Lower lobe of right lung (tissue), 2 donors: Measurements from ENCODE around the gene KDM3B. TPM values are rescaled to one million over a fixed set of nuclear protein-coding genes. Genes with fewer than 3 reads are reported as not detected.

Experiments used
- ATAC-seq, 2 donors: fragments of 200-7000 bp; cut with Tn5 transposase; one replicate each; pipeline ENCODE4 v1.9.1; 2020 to 2022; ENCODE audit warnings: mild to moderate bottlenecking in 2 of 2, moderate library complexity in 2 of 2
- DNase-seq: peaks from one replicate; pipeline ENCODE4 v3.0.0-alpha.2; 2020
- H3K27ac ChIP-seq: fragments of 200-600 bp; one replicate; pipeline ENCODE4 v1.8.0; 2022
- H3K27me3 ChIP-seq: fragments of 200-600 bp; one replicate; pipeline ENCODE4 v1.8.0; 2022; ENCODE audit warnings: low read depth
- H3K36me3 ChIP-seq: fragments of 200-600 bp; one replicate; pipeline ENCODE4 v1.8.0; 2022; ENCODE audit warnings: mild to moderate bottlenecking
- H3K4me1 ChIP-seq: fragments of 200-600 bp; one replicate; pipeline ENCODE4 v1.8.0; 2022
- H3K4me3 ChIP-seq: fragments of 200-600 bp; one replicate; pipeline ENCODE4 v1.8.0; 2022; ENCODE audit warnings: mild to moderate bottlenecking
- H3K9me3 ChIP-seq: fragments of 200-600 bp; one replicate; pipeline ENCODE4 v1.8.0; 2022
- CTCF ChIP-seq: fragments of 200-600 bp; IDR thresholded peaks from one replicate; pipeline ENCODE4 v1.8.0; 2022; ENCODE audit warnings: antibody characterized with exemption, mild to moderate bottlenecking
- intact Hi-C: fragments of 100-400 bp; cut with DNase I; formaldehyde crosslinking; loops from one replicate; pipeline ENCODE4 v1.11.0; 2022
- total RNA-seq: library from RNA; stranded (reverse); fragmentation: NEBNext Ultra II Directional; extraction: Animal tissue kit (Norgen Biotek cat#: 25700); gene quantifications from one replicate; pipeline ENCODE4 v1.2.1, GENCODE V29; 2021
- donor health status: DM: no; HTN: yes; CAD: no; lungs with severe emphysema.

Gene KDM3B
- total RNA-seq, 1 donor from 2014 or later, result 67.1 TPM

- TF ChIP-seq CTCF, result no peak
- H3K27ac ChIP-seq, result peak overlapping the region; percentile 67
- H3K27me3 ChIP-seq, result no peaks in the 10 kb centered on the region
- intact Hi-C loops, result no loop called here
- H3K36me3 ChIP-seq, result peaks cover 19% of the 10 kb centered on the region
- H3K4me1 ChIP-seq, result peaks cover 60% of the 10 kb centered on the region
- DNase-seq, result no peak
- H3K9me3 ChIP-seq, result no peaks in the 10 kb centered on the region
- no peak overlapping the region for H3K4me3 ChIP-seq
- peak; percentile 56 to 67 for ATAC-seq
Observed at GRCh38 chr5:138369261-138369660, 16.8 kb downstream of the KDM3B start.

- intact Hi-C loops, result no loop called here
- H3K27me3 ChIP-seq, result no peaks in the 10 kb centered on the region
- peak; percentile 75 to 76 for ATAC-seq
- H3K4me3 ChIP-seq, result no peak overlapping the region
- peaks cover 23% of the 10 kb centered on the region for H3K36me3 ChIP-seq
- no peak for DNase-seq
- TF ChIP-seq CTCF, result no peak
- peak overlapping the region; percentile 67 for H3K27ac ChIP-seq
- no peaks in the 10 kb centered on the region for H3K9me3 ChIP-seq
- H3K4me1 ChIP-seq, result peaks cover 60% of the 10 kb centered on the region
Observed at GRCh38 chr5:138369706-138370105, 17.2 kb downstream of the KDM3B start.

- H3K27me3 ChIP-seq, result no peaks in the 10 kb centered on the region
- TF ChIP-seq CTCF, result no peak
- peaks cover 60% of the 10 kb centered on the region for H3K4me1 ChIP-seq
- no peak overlapping the region for H3K27ac ChIP-seq
- H3K4me3 ChIP-seq, result no peak overlapping the region
- DNase-seq (no peak), ATAC-seq (no peak)
- peaks cover 31% of the 10 kb centered on the region for H3K36me3 ChIP-seq
- intact Hi-C loops, result no loop called here
- H3K9me3 ChIP-seq, result no peaks in the 10 kb centered on the region
Observed at GRCh38 chr5:138370537-138370936, 18.1 kb downstream of the KDM3B start.

- intact Hi-C loops, result no loop called here
- no peaks in the 10 kb centered on the region for H3K9me3 ChIP-seq
- H3K27ac ChIP-seq, result no peak overlapping the region
- DNase-seq (no peak), ATAC-seq (no peak)
- TF ChIP-seq CTCF, result no peak
- no peak overlapping the region for H3K4me3 ChIP-seq
- H3K36me3 ChIP-seq, result peaks cover 40% of the 10 kb centered on the region
- peaks cover 51% of the 10 kb centered on the region for H3K4me1 ChIP-seq
- H3K27me3 ChIP-seq, result no peaks in the 10 kb centered on the region
Observed at GRCh38 chr5:138371454-138371853, 19.0 kb downstream of the KDM3B start.

- peaks cover 43% of the 10 kb centered on the region for H3K4me1 ChIP-seq
- ATAC-seq (no peak), DNase-seq (no peak)
- no peak overlapping the region for H3K27ac ChIP-seq
- TF ChIP-seq CTCF, result no peak
- intact Hi-C loops, result no loop called here
- peaks cover 48% of the 10 kb centered on the region for H3K36me3 ChIP-seq
- no peaks in the 10 kb centered on the region for H3K9me3 ChIP-seq
- no peaks in the 10 kb centered on the region for H3K27me3 ChIP-seq
- no peak overlapping the region for H3K4me3 ChIP-seq
Observed at GRCh38 chr5:138372225-138372624, 19.7 kb downstream of the KDM3B start.

- intact Hi-C loops, result no loop called here
- Histone ChIP-seq H3K4me3 (no peak overlapping the region), H3K9me3 (no peaks in the 10 kb centered on the region), H3K27ac (no peak overlapping the region), H3K4me1 (peaks cover 39% of the 10 kb centered on the region), H3K27me3 (no peaks in the 10 kb centered on the region), H3K36me3 (peaks cover 52% of the 10 kb centered on the region)
- no peak for ATAC-seq
- TF ChIP-seq CTCF, result no peak
- DNase-seq, result no peak
Observed at GRCh38 chr5:138372653-138373052, 20.2 kb downstream of the KDM3B start.
